SK-N-SH treated with all-trans-retinoic acid at 6 μM for 48 hours (cell line): ENCODE results near the gene CCDC167.
"Not testable (repeated sequence)": the region's sequence is repeated elsewhere in the genome, so short reads cannot be mapped to it uniquely, and the experiment has no call there.

ENCODE experiments used
- ATAC-seq: fragments of 200-7000 bp; cut with Tn5 transposase; 3 replicates; pipeline ENCODE4 v1.9.1; 2020; ENCODE audit warnings: mild to moderate bottlenecking, moderate library complexity
- ARNTL ChIP-seq: fragments of 450-650 bp; formaldehyde crosslinking; IDR thresholded peaks from 2 replicates; pipeline ENCODE4 v1.5.0; 2020; ENCODE audit warnings: low read depth, mild to moderate bottlenecking, moderate library complexity, borderline replicate concordance
- BACH2 ChIP-seq: fragments of 250-450 bp; sonication (Bioruptor Pico); IDR thresholded peaks from 2 replicates; pipeline ENCODE4 v1.9.0; 2021; ENCODE audit warnings: mild to moderate bottlenecking, borderline replicate concordance
- ESRRG ChIP-seq: fragments of 250-450 bp; sonication (Bioruptor Pico); IDR thresholded peaks from 2 replicates; pipeline ENCODE4 v1.6.1; 2021; ENCODE audit warnings: mild to moderate bottlenecking
- GLIS3 ChIP-seq: fragments of 250-450 bp; sonication (Bioruptor Pico); IDR thresholded peaks from 2 replicates; pipeline ENCODE4 v1.5.0; 2020; ENCODE audit warnings: mild to moderate bottlenecking, moderate library complexity
- ISL1 ChIP-seq: fragments of 250-450 bp; sonication (Bioruptor Pico); IDR thresholded peaks from 2 replicates; pipeline ENCODE4 v2.1.2; 2022; ENCODE audit warnings: mild to moderate bottlenecking, moderate library complexity
- PATZ1 ChIP-seq: fragments of 250-450 bp; sonication (Bioruptor Pico); IDR thresholded peaks from 2 replicates; pipeline ENCODE4 v1.8.0; 2020; ENCODE audit warnings: mild to moderate bottlenecking, moderate library complexity, borderline replicate concordance
- PPARA ChIP-seq: fragments of 250-450 bp; sonication (Bioruptor Pico); IDR thresholded peaks from 2 replicates; pipeline ENCODE4 v1.5.0; 2020; ENCODE audit warnings: mild to moderate bottlenecking, borderline replicate concordance
- RARB ChIP-seq: fragments of 250-450 bp; sonication (Bioruptor Pico); IDR thresholded peaks from 2 replicates; pipeline ENCODE4 v1.8.0; 2021; ENCODE audit warnings: mild to moderate bottlenecking, moderate library complexity
- SNAI2 ChIP-seq: fragments of 250-450 bp; sonication (Bioruptor Pico); IDR thresholded peaks from 2 replicates; pipeline ENCODE4 v1.5.0; 2020; ENCODE audit warnings: mild to moderate bottlenecking, moderate library complexity
- TCF4 ChIP-seq: fragments of 250-450 bp; sonication (Bioruptor Pico); IDR thresholded peaks from 2 replicates; pipeline ENCODE4 v1.8.0; 2021; ENCODE audit warnings: mild to moderate bottlenecking, moderate library complexity, borderline replicate concordance
- TOX ChIP-seq: fragments of 250-450 bp; sonication (Bioruptor Pico); IDR thresholded peaks from 2 replicates; pipeline ENCODE4 v1.8.0; 2021; ENCODE audit warnings: mild to moderate bottlenecking, moderate library complexity, borderline replicate concordance
- TSHZ2 ChIP-seq: fragments of 250-450 bp; sonication (Bioruptor Pico); IDR thresholded peaks from 2 replicates; pipeline ENCODE4 v1.5.0; 2020; ENCODE audit warnings: mild to moderate bottlenecking, moderate library complexity
- ZC3H10 ChIP-seq: fragments of 250-450 bp; sonication (Bioruptor Pico); IDR thresholded peaks from 2 replicates; pipeline ENCODE4 v1.5.1; 2021; ENCODE audit warnings: mild to moderate bottlenecking, moderate library complexity
- ZFP3 ChIP-seq: fragments of 250-450 bp; sonication (Bioruptor Pico); IDR thresholded peaks from 2 replicates; pipeline ENCODE4 v1.5.0; 2020; ENCODE audit warnings: mild to moderate bottlenecking, moderate library complexity
- ZFP30 ChIP-seq: fragments of 450-650 bp; formaldehyde crosslinking; IDR thresholded peaks from 2 replicates; pipeline ENCODE4 v1.5.0; 2022; ENCODE audit warnings: mild to moderate bottlenecking, moderate library complexity
- ZNF565 ChIP-seq: fragments of 450-650 bp; formaldehyde crosslinking; conservative IDR thresholded peaks from 2 replicates; pipeline ENCODE4 v1.5.0; 2020; ENCODE audit warnings: low read depth, mild to moderate bottlenecking, moderate library complexity
- ZNF70 ChIP-seq: fragments of 450-650 bp; formaldehyde crosslinking; IDR thresholded peaks from 2 replicates; pipeline ENCODE4 v1.5.0; 2020; ENCODE audit warnings: mild to moderate bottlenecking, moderate library complexity
- ZNF8 ChIP-seq: fragments of 450-650 bp; formaldehyde crosslinking; IDR thresholded peaks from 2 replicates; pipeline ENCODE4 v1.5.0; 2020; ENCODE audit warnings: mild to moderate bottlenecking, moderate library complexity
- TF ChIP-seq, protein P1 (sequence below): fragments of 250-450 bp; sonication (Bioruptor Pico); IDR thresholded peaks from 2 replicates; pipeline ENCODE4 v1.5.1; 2020; ENCODE audit warnings: low read depth, mild to moderate bottlenecking, moderate library complexity
- TF ChIP-seq, protein P2 (sequence below): fragments of 250-450 bp; sonication (Bioruptor Pico); IDR thresholded peaks from 2 replicates; pipeline ENCODE4 v1.5.1; 2021; ENCODE audit warnings: mild to moderate bottlenecking, moderate library complexity
- TF ChIP-seq, protein P3 (sequence below): fragments of 250-450 bp; sonication (Bioruptor Pico); IDR thresholded peaks from 2 replicates; pipeline ENCODE4 v1.8.0; 2021; ENCODE audit warnings: low read depth, mild to moderate bottlenecking, moderate library complexity, borderline replicate concordance

Gene CCDC167

GRCh38 chr6:37501632-37502491, 2.2 kb upstream of the CCDC167 start:
- no peak for ATAC-seq
- no peak for TF ChIP-seq TCF4 (CRISPR knock-in tag)
- TF ChIP-seq ZFP3 (CRISPR knock-in tag): no peak
- TF ChIP-seq BACH2 (CRISPR knock-in tag): no peak
- TF ChIP-seq ISL1 (CRISPR knock-in tag): no peak
- no peak for TF ChIP-seq ZNF565
- TF ChIP-seq PPARA (CRISPR knock-in tag): no peak
- no peak for TF ChIP-seq PATZ1 (CRISPR knock-in tag)
- no peak for TF ChIP-seq ZNF70 (CRISPR knock-in tag)

GRCh38 chr6:37500904-37501303, 1.2 kb upstream of the CCDC167 start:
- not testable (repeated sequence) for ATAC-seq

- ATAC-seq: no peak
- TF ChIP-seq ZC3H10 (no peak), RARB (CRISPR knock-in tag) (no peak)
Measured at GRCh38 chr6:37500294-37500608, 558 bp upstream of the CCDC167 start.

DNA sequence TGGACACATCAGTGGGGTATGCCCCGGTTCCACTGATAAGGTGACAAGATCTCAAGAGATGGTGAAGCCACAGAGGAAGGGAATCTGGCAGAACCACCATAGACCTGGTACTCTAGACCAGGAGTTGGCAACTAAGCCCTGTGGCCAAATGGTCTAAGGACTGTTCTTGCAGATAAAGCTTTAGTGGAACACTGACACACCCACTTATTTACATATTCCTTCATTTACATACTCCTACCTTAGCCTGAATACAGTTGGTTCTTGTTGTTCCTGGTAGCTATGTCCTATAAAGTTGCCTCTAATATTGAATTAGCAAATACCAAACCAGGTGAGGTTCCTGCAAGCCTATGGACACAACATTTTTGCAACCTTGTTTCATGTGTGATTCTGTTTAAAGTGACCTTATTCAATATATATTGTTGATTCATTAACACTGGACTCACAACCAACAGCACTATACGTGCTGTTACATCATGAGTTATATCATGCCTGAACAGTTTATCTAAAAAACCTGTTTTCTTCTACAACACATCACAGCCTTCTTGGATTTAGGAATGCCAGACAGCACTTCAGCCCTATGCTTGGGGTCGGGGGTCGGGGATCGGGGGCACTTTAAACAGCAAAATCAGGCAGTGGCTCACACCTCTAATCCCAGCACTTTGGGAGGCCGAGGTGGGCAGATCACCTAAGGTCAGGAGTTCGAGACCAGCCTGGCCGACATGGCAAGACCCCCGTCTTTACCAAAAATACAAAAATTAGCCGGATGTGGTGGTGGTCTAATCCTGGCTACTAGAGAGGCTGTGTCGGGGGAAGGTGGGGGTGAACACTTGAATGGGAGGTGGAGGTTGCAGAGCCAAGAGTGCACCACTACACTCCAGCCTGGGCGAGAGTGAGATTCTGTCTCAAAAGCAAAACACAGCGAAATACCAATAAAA, 2.5 kb downstream of the CCDC167 start:
- TF ChIP-seq SNAI2: no peak
- no peak for TF ChIP-seq ZFP30 (CRISPR knock-in tag)
- TF ChIP-seq GLIS3 (CRISPR knock-in tag): no peak
- no peak for TF ChIP-seq RARB (CRISPR knock-in tag)
- TF ChIP-seq TSHZ2: no peak
- TF ChIP-seq TCF4 (CRISPR knock-in tag): no peak
- TF ChIP-seq PATZ1 (CRISPR knock-in tag): no peak
- no peak for TF ChIP-seq ZNF565
- no peak for TF ChIP-seq BACH2 (CRISPR knock-in tag)
- TF ChIP-seq ISL1 (CRISPR knock-in tag): no peak
- TF ChIP-seq, protein P1, sequence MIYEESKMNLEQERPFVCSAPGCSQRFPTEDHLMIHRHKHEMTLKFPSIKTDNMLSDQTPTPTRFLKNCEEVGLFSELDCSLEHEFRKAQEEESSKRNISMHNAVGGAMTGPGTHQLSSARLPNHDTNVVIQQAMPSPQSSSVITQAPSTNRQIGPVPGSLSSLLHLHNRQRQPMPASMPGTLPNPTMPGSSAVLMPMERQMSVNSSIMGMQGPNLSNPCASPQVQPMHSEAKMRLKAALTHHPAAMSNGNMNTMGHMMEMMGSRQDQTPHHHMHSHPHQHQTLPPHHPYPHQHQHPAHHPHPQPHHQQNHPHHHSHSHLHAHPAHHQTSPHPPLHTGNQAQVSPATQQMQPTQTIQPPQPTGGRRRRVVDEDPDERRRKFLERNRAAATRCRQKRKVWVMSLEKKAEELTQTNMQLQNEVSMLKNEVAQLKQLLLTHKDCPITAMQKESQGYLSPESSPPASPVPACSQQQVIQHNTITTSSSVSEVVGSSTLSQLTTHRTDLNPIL (CRISPR knock-in tag): no peak
- no peak for TF ChIP-seq ZFP3 (CRISPR knock-in tag)
- TF ChIP-seq ZNF70 (CRISPR knock-in tag): no peak
- TF ChIP-seq ZNF8: no peak
- no peak for TF ChIP-seq TOX
- TF ChIP-seq ARNTL: no peak
- TF ChIP-seq, protein P2, sequence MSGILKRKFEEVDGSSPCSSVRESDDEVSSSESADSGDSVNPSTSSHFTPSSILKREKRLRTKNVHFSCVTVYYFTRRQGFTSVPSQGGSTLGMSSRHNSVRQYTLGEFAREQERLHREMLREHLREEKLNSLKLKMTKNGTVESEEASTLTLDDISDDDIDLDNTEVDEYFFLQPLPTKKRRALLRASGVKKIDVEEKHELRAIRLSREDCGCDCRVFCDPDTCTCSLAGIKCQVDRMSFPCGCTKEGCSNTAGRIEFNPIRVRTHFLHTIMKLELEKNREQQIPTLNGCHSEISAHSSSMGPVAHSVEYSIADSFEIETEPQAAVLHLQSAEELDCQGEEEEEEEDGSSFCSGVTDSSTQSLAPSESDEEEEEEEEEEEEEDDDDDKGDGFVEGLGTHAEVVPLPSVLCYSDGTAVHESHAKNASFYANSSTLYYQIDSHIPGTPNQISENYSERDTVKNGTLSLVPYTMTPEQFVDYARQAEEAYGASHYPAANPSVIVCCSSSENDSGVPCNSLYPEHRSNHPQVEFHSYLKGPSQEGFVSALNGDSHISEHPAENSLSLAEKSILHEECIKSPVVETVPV (CRISPR knock-in tag): no peak
- TF ChIP-seq ESRRG (CRISPR knock-in tag): no peak
- TF ChIP-seq ZC3H10: no peak
- TF ChIP-seq, protein P3, sequence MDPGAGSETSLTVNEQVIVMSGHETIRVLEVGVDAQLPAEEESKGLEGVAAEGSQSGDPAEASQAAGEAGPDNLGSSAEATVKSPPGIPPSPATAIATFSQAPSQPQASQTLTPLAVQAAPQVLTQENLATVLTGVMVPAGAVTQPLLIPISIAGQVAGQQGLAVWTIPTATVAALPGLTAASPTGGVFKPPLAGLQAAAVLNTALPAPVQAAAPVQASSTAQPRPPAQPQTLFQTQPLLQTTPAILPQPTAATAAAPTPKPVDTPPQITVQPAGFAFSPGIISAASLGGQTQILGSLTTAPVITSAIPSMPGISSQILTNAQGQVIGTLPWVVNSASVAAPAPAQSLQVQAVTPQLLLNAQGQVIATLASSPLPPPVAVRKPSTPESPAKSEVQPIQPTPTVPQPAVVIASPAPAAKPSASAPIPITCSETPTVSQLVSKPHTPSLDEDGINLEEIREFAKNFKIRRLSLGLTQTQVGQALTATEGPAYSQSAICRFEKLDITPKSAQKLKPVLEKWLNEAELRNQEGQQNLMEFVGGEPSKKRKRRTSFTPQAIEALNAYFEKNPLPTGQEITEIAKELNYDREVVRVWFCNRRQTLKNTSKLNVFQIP: no peak
- ATAC-seq: no peak
